ENCODE results near the gene GSX2. TPM values are rescaled to one million over a fixed set of nuclear protein-coding genes. Genes with fewer than 3 reads are reported as not detected.

The GSX2 gene
- polyA plus RNA-seq, 1 of the 3 experiments (the other 2 are of a cell fraction), result 0.02 TPM

- Histone ChIP-seq H3K9me3 (no peaks in the 10 kb centered on the region), H3K79me2 (ENCODE audit: insufficient read depth) (no peaks in the 10 kb centered on the region), H3F3A (replicated peaks; ENCODE audit: insufficient read depth) (no peaks in the 10 kb centered on the region), H3K4me2 (no peak overlapping the region), H3K9me2 (no peaks in the 10 kb centered on the region), H2AFZ (ENCODE audit: low read depth) (no peak overlapping the region), H3K27ac (ENCODE audit: low read depth in 2 of 2, low read length in 1 of 2) (no peak overlapping the region), H3K9ac (no peak overlapping the region), H4K20me1 (ENCODE audit: insufficient read depth) (no peaks in the 10 kb centered on the region), H3K27me3 (ENCODE audit: insufficient read depth) (peaks cover 50% of the 10 kb centered on the region), H3K4me3 (ENCODE audit: low read depth in 2 of 2, low read length in 1 of 2) (no peak overlapping the region), H3K4me1 (ENCODE audit: control insufficient read depth in 1 of 2, insufficient read depth in 2 of 2, low read depth in 1 of 2, low read length in 1 of 2) (peaks cover 0 to 23% of the 10 kb centered on the region in 2 experiments; a peak in 2 of 4 replicates), H3K36me3 (replicated peaks in 1 of 2; ENCODE audit: control insufficient read depth in 1 of 2, insufficient read depth in 2 of 2, low read length in 1 of 2) (no peaks in the 10 kb centered on the region)
- no peak for TF ChIP-seq ZBTB33 (IDR thresholded peaks at IDR 0.05; ENCODE audit: borderline replicate concordance, low read depth)
- TF ChIP-seq POLR2AphosphoS5 (IDR thresholded peaks at IDR 0.05; ENCODE audit: low read depth, low read length), result no peak
- TF ChIP-seq ELF1 (IDR thresholded peaks at IDR 0.05), result no peak
- no peak for TF ChIP-seq RXRA (IDR thresholded peaks at IDR 0.05; ENCODE audit: borderline replicate concordance, low read depth)
- TF ChIP-seq YY1 (IDR thresholded peaks at IDR 0.05; ENCODE audit: low read depth), result no peak
- TF ChIP-seq USF2 (IDR thresholded peaks at IDR 0.05; ENCODE audit: borderline replicate concordance, low read depth, low read length), result no peak
- TF ChIP-seq SIN3A (IDR thresholded peaks at IDR 0.05; ENCODE audit: borderline replicate concordance, low read depth, low read length), result no peak
- no peak for TF ChIP-seq SMC3 (IDR thresholded peaks at IDR 0.05; ENCODE audit: low read depth, low read length)
- no peak for TF ChIP-seq REST (IDR thresholded peaks at IDR 0.05; ENCODE audit: low read depth, low read length)
- TF ChIP-seq NRF1 (IDR thresholded peaks at IDR 0.05; ENCODE audit: low read depth, low read length), result no peak
- no peak for TF ChIP-seq CHD2 (IDR thresholded peaks at IDR 0.05; ENCODE audit: low read length, partially characterized antibody)
- TF ChIP-seq TEAD4 (IDR thresholded peaks at IDR 0.05; ENCODE audit: borderline replicate concordance, insufficient read depth), result no peak
- TF ChIP-seq EP300 (IDR thresholded peaks at IDR 0.05; ENCODE audit: borderline replicate concordance in 1 of 2, low read depth in 1 of 2, low read length in 1 of 2), result no peak
- TF ChIP-seq EZH2phosphoT487 (IDR thresholded peaks at IDR 0.05; ENCODE audit: borderline replicate concordance, low read depth), result no peak
- no peak for TF ChIP-seq PBX3 (IDR thresholded peaks at IDR 0.05)
- no peak for TF ChIP-seq CTCF (IDR thresholded peaks at IDR 0.05)
- TF ChIP-seq, protein P1, sequence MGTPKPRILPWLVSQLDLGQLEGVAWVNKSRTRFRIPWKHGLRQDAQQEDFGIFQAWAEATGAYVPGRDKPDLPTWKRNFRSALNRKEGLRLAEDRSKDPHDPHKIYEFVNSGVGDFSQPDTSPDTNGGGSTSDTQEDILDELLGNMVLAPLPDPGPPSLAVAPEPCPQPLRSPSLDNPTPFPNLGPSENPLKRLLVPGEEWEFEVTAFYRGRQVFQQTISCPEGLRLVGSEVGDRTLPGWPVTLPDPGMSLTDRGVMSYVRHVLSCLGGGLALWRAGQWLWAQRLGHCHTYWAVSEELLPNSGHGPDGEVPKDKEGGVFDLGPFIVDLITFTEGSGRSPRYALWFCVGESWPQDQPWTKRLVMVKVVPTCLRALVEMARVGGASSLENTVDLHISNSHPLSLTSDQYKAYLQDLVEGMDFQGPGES (IDR thresholded peaks at IDR 0.05; ENCODE audit: low read depth, low read length), result no peak
- TF ChIP-seq TAF1 (IDR thresholded peaks at IDR 0.05; ENCODE audit: borderline replicate concordance, low read depth, low read length), result no peak
- TF ChIP-seq GATA2 (CRISPR knock-in tag; IDR thresholded peaks at IDR 0.05), result no peak
- no peak for TF ChIP-seq RCOR1 (IDR thresholded peaks at IDR 0.05; ENCODE audit: low read length)
- WGBS (ENCODE audit: low lambda C conversion rate), result 88% methylated on average over 13 of the region's 13 CpGs
- no peak for DNase-seq
- ChIA-PET POLR2A (no interaction called here), CTCF (interaction anchor here (0.6 to 1.0 kb wide), 5 partner anchors 23 to 182 kb away, joined by 3 to 5 read pairs (median 3); no protein-coding TSS in a partner anchor)
Observed at GRCh38 chr4:54096295-54096962, 3.5 kb upstream of the GSX2 start.
